Keratinocyte (primary cell): ENCODE measurements around the gene ATP10D. TPM values are rescaled to one million over a fixed set of nuclear protein-coding genes. Genes with fewer than 3 reads are reported as not detected.

Experiments
- DNase-seq: peaks from one replicate; pipeline ENCODE4 v3.0.0-alpha.2; 2011; ENCODE audit warnings: low read depth, missing footprints, low spot score
- FAIRE-seq: peaks from 2 replicates; lab custom pipeline; 2011; peaks lifted over from hg19 to GRCh38; lab: Jason Lieb, UNC
- H2AFZ ChIP-seq: 2 replicates; pipeline ENCODE4 v1.6.0; 2012; ENCODE audit warnings: low read length, control low read depth, inconsistent platforms; ENCODE audit not compliant: control insufficient read depth
- H3K27ac ChIP-seq: 2 replicates; pipeline ENCODE4 v1.5.1; 2011; ENCODE audit warnings: low read length; ENCODE audit not compliant: control insufficient read depth, insufficient read depth
- H3K27me3 ChIP-seq: 3 replicates; pipeline ENCODE4 v1.6.0; 2011; ENCODE audit warnings: low read length; ENCODE audit not compliant: control insufficient read depth, insufficient read depth; ENCODE audit errors: extremely low read depth
- H3K36me3 ChIP-seq, 2 experiments: 2 replicates in 1 of 2; 3 replicates in 1 of 2; pipeline ENCODE4 v1.5.1; 2011; ENCODE audit warnings: low read length in 2 of 2, mild to moderate bottlenecking in 1 of 2; ENCODE audit not compliant: control insufficient read depth in 2 of 2, insufficient read depth in 2 of 2; ENCODE audit errors: extremely low read depth in 1 of 2
- H3K4me1 ChIP-seq: 3 replicates; pipeline ENCODE4 v1.5.1; 2011; ENCODE audit warnings: low read length; ENCODE audit not compliant: control insufficient read depth, insufficient read depth; ENCODE audit errors: extremely low read depth
- H3K4me2 ChIP-seq: 3 replicates; pipeline ENCODE4 v1.6.0; 2011; ENCODE audit warnings: low read depth, low read length; ENCODE audit not compliant: control insufficient read depth, insufficient read depth; ENCODE audit errors: extremely low read depth
- H3K4me3 ChIP-seq, 3 experiments: fragments of 200-600 bp in 1 of 3; sonication (generic) in 1 of 3; 2 replicates in 2 of 3; 3 replicates in 1 of 3; pipeline ENCODE4 v1.5.1; 2011 to 2016; ENCODE audit warnings: low read length in 3 of 3, mild to moderate bottlenecking in 3 of 3, control low read depth in 2 of 3, inconsistent platforms in 1 of 3, low read depth in 1 of 3, mixed read lengths in 1 of 3, mixed run types in 1 of 3, moderate library complexity in 1 of 3; ENCODE audit not compliant: control insufficient read depth in 2 of 3, insufficient read depth in 2 of 3; ENCODE audit errors: extremely low read depth in 1 of 3
- H3K79me2 ChIP-seq: 2 replicates; pipeline ENCODE4 v1.6.0; 2012; ENCODE audit warnings: low read length; ENCODE audit not compliant: control insufficient read depth, insufficient read depth
- H3K9ac ChIP-seq: 3 replicates; pipeline ENCODE4 v1.6.0; 2011; ENCODE audit warnings: low read length; ENCODE audit not compliant: control insufficient read depth, insufficient read depth; ENCODE audit errors: extremely low read depth
- H3K9me1 ChIP-seq: 3 replicates; pipeline ENCODE4 v1.6.0; 2011; ENCODE audit warnings: low read length; ENCODE audit not compliant: control insufficient read depth, insufficient read depth; ENCODE audit errors: extremely low read depth
- H3K9me3 ChIP-seq: 2 replicates; pipeline ENCODE4 v1.5.1; 2012; ENCODE audit warnings: low read depth, low read length; ENCODE audit not compliant: control insufficient read depth
- H4K20me1 ChIP-seq: 3 replicates; pipeline ENCODE4 v1.6.0; 2011; ENCODE audit warnings: low read length; ENCODE audit not compliant: control insufficient read depth, insufficient read depth; ENCODE audit errors: extremely low read depth
- EZH2 ChIP-seq: IDR thresholded peaks from one replicate; pipeline ENCODE4 v1.6.1; 2012; ENCODE audit warnings: inconsistent platforms, mild to moderate bottlenecking, low read length, moderate library complexity
- dilution Hi-C: fragments of 300-500 bp; cut with MboI; formaldehyde crosslinking; loops from one replicate; pipeline ENCODE4 v1.7.0; 2020; ENCODE audit warnings: low sequenced_read_pairs; ENCODE audit not compliant: extremely low pct_ligation_motif_present
- polyA plus RNA-seq, 5 experiments: library from polyadenylated mRNA; depleted of rRNA in 3 of 5; stranded (reverse) in 3 of 5; stranded (forward) in 1 of 5; unstranded in 1 of 5; fragments of >200 nt; gene quantifications; 1 replicate in 1 of 5; 2 replicates in 3 of 5; 3 replicates in 1 of 5; pipeline versions ENCODE4 v1.2.1 to v1.2.3, GENCODE V29; 2011 to 2012; ENCODE audit warnings: missing spikeins in 2 of 5, low read depth in 1 of 5, low replicate concordance in 1 of 5
- TF ChIP-seq, protein P1 (sequence below), 3 experiments: IDR thresholded peaks in 1 of 3; conservative IDR thresholded peaks in 1 of 3; optimal IDR thresholded peaks in 1 of 3; 2 replicates in 2 of 3; 3 replicates in 1 of 3; pipeline versions ENCODE3 to v1.5.1; 2011; ENCODE audit warnings: low read length in 3 of 3, mild to moderate bottlenecking in 3 of 3, moderate library complexity in 2 of 3, control low read depth in 1 of 3, inconsistent platforms in 1 of 3; ENCODE audit not compliant: insufficient read depth in 2 of 3; ENCODE audit errors: extremely low read depth in 1 of 3

ATP10D gene
- polyA plus RNA-seq, 1 donor (not counting 4 experiments of a cell fraction or from before 2014, with no cell fraction given) = 97.3 TPM

GRCh38 chr4:47562297-47562696, 77.2 kb downstream of the ATP10D start:
- no peak overlapping the region for H3K27ac ChIP-seq
- H3K9me1 ChIP-seq = no peaks in the 10 kb centered on the region
- FAIRE-seq (no peak), DNase-seq (no peak)
- H3K9me3 ChIP-seq = no peaks in the 10 kb centered on the region
- dilution Hi-C loops = no loop called here
- no peak overlapping the region for H3K4me3 ChIP-seq
- H2AFZ ChIP-seq = no peak overlapping the region
- no peaks in the 10 kb centered on the region for H3K79me2 ChIP-seq
- TF ChIP-seq EZH2 = no peak
- TF ChIP-seq, protein P1, sequence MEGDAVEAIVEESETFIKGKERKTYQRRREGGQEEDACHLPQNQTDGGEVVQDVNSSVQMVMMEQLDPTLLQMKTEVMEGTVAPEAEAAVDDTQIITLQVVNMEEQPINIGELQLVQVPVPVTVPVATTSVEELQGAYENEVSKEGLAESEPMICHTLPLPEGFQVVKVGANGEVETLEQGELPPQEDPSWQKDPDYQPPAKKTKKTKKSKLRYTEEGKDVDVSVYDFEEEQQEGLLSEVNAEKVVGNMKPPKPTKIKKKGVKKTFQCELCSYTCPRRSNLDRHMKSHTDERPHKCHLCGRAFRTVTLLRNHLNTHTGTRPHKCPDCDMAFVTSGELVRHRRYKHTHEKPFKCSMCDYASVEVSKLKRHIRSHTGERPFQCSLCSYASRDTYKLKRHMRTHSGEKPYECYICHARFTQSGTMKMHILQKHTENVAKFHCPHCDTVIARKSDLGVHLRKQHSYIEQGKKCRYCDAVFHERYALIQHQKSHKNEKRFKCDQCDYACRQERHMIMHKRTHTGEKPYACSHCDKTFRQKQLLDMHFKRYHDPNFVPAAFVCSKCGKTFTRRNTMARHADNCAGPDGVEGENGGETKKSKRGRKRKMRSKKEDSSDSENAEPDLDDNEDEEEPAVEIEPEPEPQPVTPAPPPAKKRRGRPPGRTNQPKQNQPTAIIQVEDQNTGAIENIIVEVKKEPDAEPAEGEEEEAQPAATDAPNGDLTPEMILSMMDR (optimal IDR thresholded peaks at IDR 0.05 in 1 of 3, IDR thresholded peaks at IDR 0.05 in 1 of 3, conservative IDR thresholded peaks at IDR 0.05 in 1 of 3; ENCODE audit: extremely low read depth in 1 of 3, insufficient read depth in 2 of 3, low read length in 3 of 3) = no peak
- peaks cover 3% of the 10 kb centered on the region for H3K4me1 ChIP-seq
- H3K4me2 ChIP-seq = no peak overlapping the region
- H4K20me1 ChIP-seq = no peaks in the 10 kb centered on the region
- no peak overlapping the region for H3K9ac ChIP-seq
- H3K36me3 ChIP-seq = peaks cover 11 to 26% of the 10 kb centered on the region in 2 experiments
- no peaks in the 10 kb centered on the region for H3K27me3 ChIP-seq

- DNase-seq (no peak), FAIRE-seq (no peak)
- H3K27me3 ChIP-seq = no peaks in the 10 kb centered on the region
- no peak overlapping the region for H3K9ac ChIP-seq
- no peaks in the 10 kb centered on the region for H3K9me3 ChIP-seq
- no peaks in the 10 kb centered on the region for H3K9me1 ChIP-seq
- H3K4me1 ChIP-seq = peaks cover 16% of the 10 kb centered on the region
- no peaks in the 10 kb centered on the region for H4K20me1 ChIP-seq
- no peak overlapping the region for H3K4me2 ChIP-seq
- H3K27ac ChIP-seq = no peak overlapping the region
- peaks cover 22 to 24% of the 10 kb centered on the region in 2 experiments for H3K36me3 ChIP-seq
- no peak for TF ChIP-seq EZH2
- TF ChIP-seq, protein P1 (optimal IDR thresholded peaks at IDR 0.05 in 1 of 3, IDR thresholded peaks at IDR 0.05 in 1 of 3, conservative IDR thresholded peaks at IDR 0.05 in 1 of 3; ENCODE audit: extremely low read depth in 1 of 3, insufficient read depth in 2 of 3, low read length in 3 of 3) = no peak
- H3K4me3 ChIP-seq = no peak overlapping the region
- no peak overlapping the region for H2AFZ ChIP-seq
- H3K79me2 ChIP-seq = no peaks in the 10 kb centered on the region
- dilution Hi-C loops = no loop called here
Observed at GRCh38 chr4:47566566-47566965, 81.5 kb downstream of the ATP10D start.
